NCI-H2029 treated with DMSO at 0.1 percent for 48 hours (cell line): ENCODE measurements around the gene TCF4.

Experiments used
- DNase-seq: peaks from one replicate; lab custom pipeline; 2025; lab: John Stamatoyannopoulos, UW

TCF4 gene

GRCh38 chr18:55234366-55235093 is 353.5 kb downstream of the TCF4 start:
- DNase-seq: peak; percentile 51

DNA sequence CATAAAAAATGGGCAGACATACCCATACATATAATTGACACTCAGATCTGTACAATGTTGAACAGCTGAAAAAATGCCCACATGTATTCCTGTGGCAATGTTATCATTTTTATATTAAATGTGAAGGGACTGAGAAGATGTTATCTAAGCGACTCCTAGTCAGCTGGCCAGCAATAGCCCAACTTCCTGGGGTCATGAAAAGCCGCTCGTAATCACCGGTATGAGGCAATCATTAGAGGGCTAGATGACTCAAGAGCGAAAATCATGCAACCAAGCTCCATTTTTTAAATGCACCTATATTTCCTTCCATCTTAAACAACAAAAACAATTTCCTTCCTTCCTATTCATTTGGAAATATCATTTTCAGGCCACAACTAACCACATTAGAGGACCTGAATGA is 354.1 kb downstream of the TCF4 start:
- no peak for DNase-seq

DNA sequence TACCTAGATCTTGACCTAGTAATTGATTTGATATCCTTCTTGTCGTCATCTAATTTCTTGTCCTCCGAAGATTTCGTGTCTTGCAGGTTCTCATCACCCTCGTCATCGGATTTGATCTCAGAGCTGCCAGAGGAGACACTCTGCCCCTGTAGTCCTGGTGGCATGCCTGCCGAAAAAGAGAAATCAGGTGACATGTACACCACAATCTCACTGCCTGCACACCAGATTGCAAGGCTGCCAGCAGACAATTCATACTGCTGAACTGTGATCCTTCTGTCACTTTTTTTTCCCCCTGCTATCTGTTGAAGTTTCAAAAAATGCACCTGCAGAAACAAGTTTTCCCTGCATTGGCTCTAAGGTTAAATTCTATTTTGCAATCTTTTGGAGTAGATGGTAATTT is 355.5 kb downstream of the TCF4 start:
- DNase-seq: no peak

DNA sequence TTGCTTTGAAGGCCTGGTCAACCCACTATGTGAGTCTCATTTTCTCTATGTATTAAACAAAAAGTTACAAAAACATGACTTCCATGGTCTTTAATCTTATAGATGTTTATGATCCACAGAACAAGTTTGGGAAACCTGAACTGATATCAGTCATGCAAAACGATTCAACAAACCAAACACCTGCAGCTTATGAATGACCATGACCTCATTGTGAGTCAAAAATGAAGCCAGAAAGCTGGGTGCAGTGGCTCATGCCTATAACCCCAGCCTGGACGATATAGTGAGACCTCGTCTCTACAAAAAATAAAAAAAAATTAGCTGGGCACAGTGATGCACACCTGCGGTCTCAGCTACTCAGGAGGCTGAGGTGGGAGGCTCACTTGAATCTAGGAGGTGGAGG is 358.3 kb downstream of the TCF4 start:
- DNase-seq: no peak

GRCh38 chr18:55228707-55229106 is 359.3 kb downstream of the TCF4 start:
- DNase-seq: no peak

DNA sequence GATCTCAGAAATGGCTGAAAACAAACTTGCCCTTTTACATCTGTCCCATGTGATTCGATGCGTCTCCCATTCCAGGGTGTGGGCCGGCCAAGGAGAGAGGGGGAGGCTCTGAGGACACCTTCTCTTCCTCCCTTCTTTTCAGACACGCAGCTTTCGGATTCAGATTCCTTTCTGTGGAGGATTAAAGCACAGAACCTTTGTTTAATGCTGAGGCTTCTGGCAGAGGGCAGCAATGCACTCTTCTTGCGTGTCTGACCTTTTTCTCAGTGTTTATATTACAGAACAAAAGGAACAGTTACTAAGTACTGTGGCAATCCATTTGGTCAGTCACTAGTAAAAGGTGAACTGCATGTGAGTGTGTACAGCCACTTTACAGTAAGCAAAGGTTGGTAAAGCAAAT is 359.8 kb downstream of the TCF4 start:
- no peak for DNase-seq

GRCh38 chr18:55227771-55228170 is 360.2 kb downstream of the TCF4 start:
- no peak for DNase-seq

GRCh38 chr18:55226044-55226443 is 361.9 kb downstream of the TCF4 start:
- DNase-seq: no peak

GRCh38 chr18:55224086-55224625 is 363.8 kb downstream of the TCF4 start:
- no peak for DNase-seq

GRCh38 chr18:55221622-55222021 is 366.4 kb downstream of the TCF4 start:
- no peak for DNase-seq

DNA sequence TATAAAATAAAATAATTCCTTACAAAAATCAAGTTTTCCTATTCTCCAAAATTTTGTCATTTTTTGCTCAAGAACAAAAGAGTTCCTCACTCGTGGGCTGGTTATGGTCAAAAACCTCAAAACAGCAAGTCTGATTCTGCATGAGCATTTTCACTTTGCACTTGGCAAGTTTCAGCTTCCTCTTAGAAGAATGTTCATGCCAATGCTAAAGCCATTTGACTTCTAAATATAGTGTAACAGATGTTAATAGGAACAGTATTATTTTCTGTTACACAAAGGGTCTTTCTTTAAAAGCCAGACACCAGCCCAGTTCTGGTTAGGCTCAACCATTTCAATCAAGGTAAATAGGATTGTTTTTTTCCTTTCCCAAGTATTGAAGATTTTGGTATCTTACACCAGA is 367.5 kb downstream of the TCF4 start:
- DNase-seq: no peak

GRCh38 chr18:55219823-55220222 is 368.2 kb downstream of the TCF4 start:
- no peak for DNase-seq

- no peak for DNase-seq
Measured at GRCh38 chr18:55219059-55219458, 368.9 kb downstream of the TCF4 start.

GRCh38 chr18:55214969-55215368 is 373.0 kb downstream of the TCF4 start:
- no peak for DNase-seq

DNA sequence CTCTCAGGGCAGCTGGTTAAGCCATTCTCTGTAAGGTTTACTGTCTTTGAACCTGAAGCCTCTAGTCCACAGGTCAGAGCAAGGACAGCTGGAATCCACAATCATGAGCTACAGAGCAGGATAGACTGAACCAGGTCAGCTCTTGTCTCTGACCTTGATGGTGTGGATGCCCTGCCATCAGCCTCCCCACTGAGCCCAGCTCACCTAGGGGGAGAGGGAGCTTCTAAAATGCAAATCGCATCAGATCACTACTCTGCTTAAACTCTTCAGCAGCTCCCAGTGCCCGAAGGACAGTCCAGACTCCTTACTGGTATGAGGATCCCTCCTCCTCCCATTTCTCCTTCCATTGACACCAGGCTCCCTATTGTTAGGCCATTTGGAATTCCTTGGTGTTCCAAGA is 373.5 kb downstream of the TCF4 start:
- DNase-seq: no peak

- DNase-seq: no peak
Measured at GRCh38 chr18:55213586-55213985, 374.4 kb downstream of the TCF4 start.

- no peak for DNase-seq
Measured at GRCh38 chr18:55206927-55207326, 381.1 kb downstream of the TCF4 start.

DNA sequence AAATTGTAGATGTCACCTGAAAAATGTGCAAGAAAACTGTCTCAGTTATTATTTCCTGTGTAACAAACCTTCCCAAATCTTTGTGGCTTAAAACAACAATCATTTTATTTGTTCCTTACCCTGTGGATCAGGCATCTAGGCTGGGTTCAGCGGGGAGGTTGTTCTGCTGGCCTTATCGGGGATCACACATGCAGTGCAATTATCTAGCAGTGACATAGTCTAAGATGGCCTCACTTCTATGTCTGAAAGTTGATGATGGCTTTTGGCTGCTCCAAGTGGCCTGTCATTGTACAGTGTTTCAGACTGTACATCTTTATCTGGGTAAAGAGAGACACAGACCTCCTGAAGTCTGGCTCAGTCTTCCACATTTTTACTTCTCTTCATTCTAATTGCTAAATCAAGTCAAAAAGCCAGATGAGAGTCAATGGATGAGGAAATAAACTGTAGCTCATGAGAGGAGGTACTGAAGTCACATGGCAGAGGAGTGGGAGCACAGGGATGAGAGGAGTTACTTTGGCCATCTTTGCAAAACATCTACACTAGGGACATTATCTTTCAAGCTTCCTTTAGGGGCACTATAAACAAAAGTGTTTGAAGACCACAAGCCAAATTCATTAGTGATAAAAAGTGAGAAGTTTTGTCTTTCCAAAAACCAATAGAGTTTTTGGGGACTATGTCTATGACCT is 385.6 kb downstream of the TCF4 start:
- no peak for DNase-seq

- no peak for DNase-seq
Measured at GRCh38 chr18:55199291-55199963, 388.6 kb downstream of the TCF4 start.

DNA sequence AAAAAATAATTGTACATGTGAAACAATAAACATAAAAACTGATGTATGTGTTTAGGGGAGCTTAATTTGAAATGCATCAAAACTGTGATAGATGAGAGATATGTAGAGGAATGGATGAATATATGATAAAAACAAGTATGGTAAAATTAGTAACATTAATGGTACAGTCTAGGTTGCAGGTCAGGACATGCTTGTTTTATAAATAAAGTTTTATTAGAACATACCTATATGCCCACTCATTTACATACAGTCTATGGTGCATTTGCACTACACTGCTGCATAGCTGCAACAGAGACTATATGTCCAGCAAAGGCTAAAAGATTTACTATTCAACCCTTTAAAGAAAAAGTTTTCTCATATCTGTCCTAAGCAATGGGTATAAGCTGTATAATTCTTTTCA is 392.1 kb downstream of the TCF4 start:
- DNase-seq: no peak

DNA sequence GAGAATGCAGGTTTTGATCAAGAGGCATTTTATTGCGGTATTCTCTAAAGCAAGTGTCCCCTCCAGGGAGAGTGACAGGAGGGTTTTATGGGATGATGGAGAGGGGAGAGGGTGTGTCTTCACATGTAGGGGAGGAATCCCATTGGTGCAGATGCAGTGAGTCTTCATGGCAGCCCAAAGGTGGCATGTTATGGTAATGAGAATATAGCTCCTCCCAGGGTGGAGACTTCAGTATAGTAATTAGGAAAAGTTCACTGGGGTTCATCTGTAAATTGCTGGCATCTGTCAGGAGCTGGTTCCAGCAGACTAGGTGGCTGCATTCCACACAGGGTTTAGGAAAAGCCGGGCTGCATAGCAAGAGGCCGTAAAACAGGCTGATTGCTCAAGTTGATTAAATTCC is 398.0 kb downstream of the TCF4 start:
- no peak for DNase-seq

DNA sequence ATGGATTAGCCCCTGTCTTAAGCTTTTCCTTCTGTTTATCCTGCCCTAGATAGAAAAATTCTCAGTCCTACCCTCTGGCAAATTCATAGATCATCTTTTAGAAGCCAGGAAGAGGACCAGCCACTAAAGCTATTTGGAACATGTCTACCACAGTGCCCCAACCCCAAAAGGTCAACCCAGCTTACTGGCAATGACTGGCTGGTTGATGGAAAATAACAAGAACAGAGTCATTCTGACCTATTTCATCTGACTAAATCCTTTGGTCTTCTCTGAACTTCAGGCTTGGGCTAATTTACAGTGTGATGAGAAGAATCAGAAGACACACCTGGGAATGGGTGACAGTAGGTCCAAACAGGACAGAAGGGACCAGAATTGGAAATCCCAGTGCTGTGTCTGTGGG is 401.4 kb downstream of the TCF4 start:
- no peak for DNase-seq

DNA sequence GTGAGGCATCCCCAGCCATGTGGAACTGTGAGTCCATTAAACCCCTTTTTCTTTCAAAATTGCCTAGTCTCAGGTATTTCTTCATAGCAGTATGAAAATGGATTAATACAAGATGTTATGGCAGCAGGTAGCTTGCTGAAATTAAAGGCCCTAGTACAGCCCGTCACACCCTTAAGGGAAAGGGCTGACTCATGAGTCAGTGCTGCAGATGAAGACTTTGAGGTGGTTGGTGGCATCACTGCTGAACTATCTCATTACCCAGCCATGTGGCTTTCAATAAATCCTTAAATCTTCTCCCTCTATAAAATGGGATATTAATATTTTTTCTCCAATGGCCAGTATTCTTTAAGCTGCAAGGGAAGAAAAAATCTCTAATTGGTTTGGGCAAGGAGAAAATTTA is 402.6 kb downstream of the TCF4 start:
- DNase-seq: no peak
